HCT116 (cell line): ENCODE data around the gene MAPK8IP3. TPM values are rescaled to one million over a fixed set of nuclear protein-coding genes. Genes with fewer than 3 reads are reported as not detected.

Experiments
- ATAC-seq: fragments of 200-7000 bp; cut with Tn5 transposase; 2 replicates; pipeline ENCODE4 v1.9.1; 2020; ENCODE audit warnings: mild to moderate bottlenecking, moderate library complexity
- BruUV-seq: library from RNA; stranded (reverse); fragments of 400-500 nt; replicated peaks from 2 replicates; lab custom pipeline; 2021; lab: Mats Ljungman, UMichigan
- CTCF ChIA-PET: fragments of 300-600 bp; sonication (Branson Sonifier 250); formaldehyde crosslinking; loops from one replicate; lab custom pipeline; 2021; ENCODE audit warnings: antibody characterized with exemption; lab: Charles Lee
- POLR2A ChIA-PET: fragments of 300-600, 350-600 bp; sonication (Branson Sonifier 250); formaldehyde crosslinking; loops from one replicate; lab custom pipeline; 2021; ENCODE audit warnings: antibody characterized with exemption; lab: Charles Lee
- RAD21 ChIA-PET, 2 experiments: fragments of 300-600 bp; sonication (Branson Sonifier 250); formaldehyde crosslinking; loops; one replicate each; lab custom pipeline; 2023; ENCODE audit warnings: low total read pairs in 2 of 2; ENCODE audit not compliant: uncharacterized antibody in 2 of 2, unreplicated experiment in 2 of 2, low non-redundant PET in 1 of 2; lab: Charles Lee
- DNase-seq: peaks from one replicate; pipeline ENCODE4 v3.0.0-alpha.2; 2010; ENCODE audit warnings: low read depth, low spot score
- H2AFZ ChIP-seq: fragments of 200-600 bp; shearing (Covaris generic), sonication (generic); 2 replicates; pipeline ENCODE4 v1.6.1; 2017; ENCODE audit warnings: low read depth, mixed run types, mixed read lengths, antibody characterized with exemption, low read length; ENCODE audit not compliant: poor library complexity, severe bottlenecking
- H3K27ac ChIP-seq: 2 replicates; pipeline ENCODE4 v1.5.1; 2012; ENCODE audit warnings: low read depth, low read length
- H3K27me3 ChIP-seq: fragments of 200-600 bp; sonication (generic); 2 replicates; pipeline ENCODE4 v1.6.1; 2016; ENCODE audit warnings: mixed run types, low read length, mixed read lengths; ENCODE audit not compliant: insufficient read depth
- H3K36me3 ChIP-seq, 2 experiments: fragments of 200-500 bp in 1 of 2; fragments of 200-600 bp in 1 of 2; sonication (Bioruptor generic) in 1 of 2; sonication (generic) in 1 of 2; 2 replicates each; pipeline versions ENCODE4 v1.5.1 to v1.6.1; 2014 to 2016; ENCODE audit warnings: low read length in 2 of 2, inconsistent platforms in 1 of 2, mixed read lengths in 1 of 2, mixed run types in 1 of 2; ENCODE audit not compliant: insufficient read depth in 2 of 2, control insufficient read depth in 1 of 2
- H3K4me1 ChIP-seq, 2 experiments: fragments of 200-600 bp in 1 of 2; sonication (generic) in 1 of 2; 2 replicates each; pipeline versions ENCODE4 v1.5.1 to v1.6.1; 2012 to 2017; ENCODE audit warnings: low read length in 2 of 2, inconsistent platforms in 1 of 2, mild to moderate bottlenecking in 1 of 2, mixed read lengths in 1 of 2, mixed run types in 1 of 2, moderate library complexity in 1 of 2; ENCODE audit not compliant: insufficient read depth in 2 of 2, control insufficient read depth in 1 of 2
- H3K4me2 ChIP-seq: fragments of 200-600 bp; sonication (generic); 2 replicates; pipeline ENCODE4 v1.6.1; 2017; ENCODE audit warnings: mixed run types, low read length, mixed read lengths
- H3K4me3 ChIP-seq, 2 experiments: fragments of 200-600 bp in 1 of 2; sonication (generic) in 1 of 2; replicated peaks in 1 of 2; 2 replicates each; pipeline ENCODE4 v1.5.1; 2011 to 2016; ENCODE audit warnings: low read length in 2 of 2, control low read depth in 1 of 2, low read depth in 1 of 2, mild to moderate bottlenecking in 1 of 2, mixed read lengths in 1 of 2, mixed run types in 1 of 2
- H3K79me2 ChIP-seq: fragments of 200-600 bp; sonication (generic); 2 replicates; pipeline ENCODE4 v1.6.1; 2017; ENCODE audit warnings: mild to moderate bottlenecking, mixed run types, low read length, moderate library complexity, mixed read lengths; ENCODE audit not compliant: insufficient read depth
- H3K9ac ChIP-seq: fragments of 200-600 bp; sonication (generic); 2 replicates; pipeline ENCODE4 v1.6.1; 2016; ENCODE audit warnings: low read length, mixed read lengths
- H3K9me2 ChIP-seq: fragments of 200-600 bp; sonication (generic), shearing (Covaris generic); 2 replicates; pipeline ENCODE4 v1.6.1; 2017; ENCODE audit warnings: mixed run types, mild to moderate bottlenecking, moderate library complexity; ENCODE audit not compliant: insufficient read depth
- H3K9me3 ChIP-seq, 2 experiments: fragments of 200-500 bp in 1 of 2; fragments of 200-600 bp in 1 of 2; sonication (Bioruptor generic) in 1 of 2; sonication (generic) in 1 of 2; 2 replicates each; pipeline ENCODE4 v1.6.1; 2014 to 2017; ENCODE audit warnings: low read length in 2 of 2, mixed read lengths in 2 of 2, inconsistent platforms in 1 of 2, low read depth in 1 of 2, mild to moderate bottlenecking in 1 of 2, mixed run types in 1 of 2, moderate library complexity in 1 of 2; ENCODE audit not compliant: control insufficient read depth in 1 of 2, insufficient read depth in 1 of 2
- H4K20me1 ChIP-seq: fragments of 200-600 bp; sonication (generic), shearing (Covaris generic); 2 replicates; pipeline ENCODE4 v1.6.1; 2017; ENCODE audit warnings: mixed run types, mild to moderate bottlenecking, moderate library complexity; ENCODE audit not compliant: insufficient read depth
- CBX3 ChIP-seq: IDR thresholded peaks from 2 replicates; pipeline ENCODE4 v1.6.1; 2012; ENCODE audit warnings: low read depth
- EGR1 ChIP-seq: IDR thresholded peaks from 2 replicates; pipeline ENCODE4 v1.6.1; 2012; ENCODE audit warnings: low read depth
- ELF1 ChIP-seq: IDR thresholded peaks from 2 replicates; pipeline ENCODE4 v1.6.1; 2012; ENCODE audit warnings: low read depth, borderline replicate concordance
- EZH2 ChIP-seq: fragments of 200-600 bp; sonication (generic); IDR thresholded peaks from 2 replicates; pipeline ENCODE4 v1.6.1; 2017; ENCODE audit warnings: antibody characterized with exemption, mixed run types
- EZH2phosphoT487 ChIP-seq: fragments of 200-600 bp; IDR thresholded peaks from 2 replicates; pipeline ENCODE4 v1.6.1; 2018; ENCODE audit warnings: antibody characterized with exemption, borderline replicate concordance
- POLR2A ChIP-seq: IDR thresholded peaks from 2 replicates; pipeline ENCODE4 v1.7.0; 2011; ENCODE audit warnings: borderline replicate concordance; ENCODE audit not compliant: insufficient read depth, insufficient read length; ENCODE audit errors: extremely low read depth
- RAD21 ChIP-seq: IDR thresholded peaks from 2 replicates; pipeline ENCODE4 v1.6.1; 2012; ENCODE audit warnings: low read depth, mild to moderate bottlenecking
- REST ChIP-seq: IDR thresholded peaks from 2 replicates; pipeline ENCODE4 v1.6.1; 2012; ENCODE audit warnings: low read depth
- SIN3A ChIP-seq: IDR thresholded peaks from 2 replicates; pipeline ENCODE4 v1.6.1; 2012; ENCODE audit warnings: low read depth
- SP1 ChIP-seq: IDR thresholded peaks from 2 replicates; pipeline ENCODE4 v1.6.1; 2012; ENCODE audit warnings: low read depth
- SRF ChIP-seq: IDR thresholded peaks from 2 replicates; pipeline ENCODE4 v1.6.1; 2012; ENCODE audit warnings: low read depth
- TCF7L2 ChIP-seq: IDR thresholded peaks from 2 replicates; pipeline ENCODE4 v1.7.0; 2011; ENCODE audit warnings: borderline replicate concordance, inconsistent platforms; ENCODE audit not compliant: insufficient read depth, insufficient read length; ENCODE audit errors: extremely low read depth
- ZNF274 ChIP-seq: fragments of 200-500 bp; sonication (Bioruptor generic); IDR thresholded peaks from 2 replicates; pipeline ENCODE4 v1.6.1; 2014; ENCODE audit warnings: mild to moderate bottlenecking, low read depth, low read length, inconsistent platforms
- intact Hi-C: fragments of 100-400 bp; cut with micrococcal nuclease; formaldehyde crosslinking; loops from 2 replicates; pipeline ENCODE4 v1.10.0; 2022
- total RNA-seq: library from RNA; stranded (reverse); gene quantifications from one replicate; pipeline ENCODE4 v1.2.1, GENCODE V29; 2021; ENCODE audit not compliant: unreplicated experiment

Gene MAPK8IP3
- total RNA-seq, 1 experiment from 2014 or later = 75.3 TPM

GRCh38 chr16:1673424-1674151 is 32.4 kb upstream of the MAPK8IP3 start:
- H3K9ac ChIP-seq = no peak overlapping the region
- RAD21 ChIA-PET = no interaction called here
- ATAC-seq = no peak
- TF ChIP-seq TCF7L2 (no peak), ELF1 (no peak), SRF (no peak), REST (no peak), EZH2 (no peak), EZH2phosphoT487 (no peak), SIN3A (no peak), POLR2A (no peak), SP1 (no peak), RAD21 (no peak), CBX3 (no peak), ZNF274 (no peak), EGR1 (no peak)
- TF ChIP-seq, all 23 proteins: peak for 0
- H3K36me3 ChIP-seq = peaks cover 27 to 48% of the 10 kb centered on the region in 2 experiments
- POLR2A ChIA-PET = no interaction called here
- intact Hi-C loops = no loop called here
- no peaks in the 10 kb centered on the region for H3K9me2 ChIP-seq
- H3K4me3 ChIP-seq = no peak overlapping the region
- no peaks in the 10 kb centered on the region for H3K9me3 ChIP-seq
- peaks cover 5% of the 10 kb centered on the region for H3K79me2 ChIP-seq
- H4K20me1 ChIP-seq = no peaks in the 10 kb centered on the region
- BruUV-seq = no TSS peak
- H3K4me1 ChIP-seq = peaks cover 0 to 20% of the 10 kb centered on the region in 2 experiments; a peak in 2 of 4 replicates
- CTCF ChIA-PET = no interaction called here
- no peaks in the 10 kb centered on the region for H3K27me3 ChIP-seq
- H3K4me2 ChIP-seq = no peak overlapping the region
- DNase-seq = no peak
- H3K27ac ChIP-seq = no peak overlapping the region
- H2AFZ ChIP-seq = no peak overlapping the region
